Measurements from ENCODE around the gene PFN1. TPM values are rescaled to one million over a fixed set of nuclear protein-coding genes. Genes with fewer than 3 reads are reported as not detected.

The PFN1 gene
- total and polyA plus RNA-seq, 5 donors from 2014 or later, result 865 to 2,804 (median 2,129) TPM

- H3K27ac ChIP-seq (ENCODE audit: insufficient read depth, low read length, poor library complexity, severe bottlenecking), result no peak overlapping the region
- peaks cover 25% of the 10 kb centered on the region for H3K4me1 ChIP-seq (ENCODE audit: control insufficient read depth, insufficient read depth, low read length, poor library complexity, severe bottlenecking)
- Mint-ChIP-seq H3K4me1 (peaks cover 9 to 51% (median 28%) of the 10 kb centered on the region in 4 donors), H3K4me3 (peak overlapping the region in 3 of 4 donors; percentile 31 to 68 (median 46)), H3K36me3 (peaks cover 33% of the 10 kb centered on the region), H3K27ac (no peak overlapping the region), H3K9me3 (no peaks in the 10 kb centered on the region), H3K27me3 (no peaks in the 10 kb centered on the region)
- DNase-seq (no peak), ATAC-seq (ENCODE audit: low read depth in 2 of 2) (no peak)
- no peaks in the 10 kb centered on the region for H3K27me3 ChIP-seq (ENCODE audit: control insufficient read depth, insufficient read depth, low read length)
- H3K9me3 ChIP-seq (ENCODE audit: control insufficient read depth in 2 of 2, low read length in 2 of 2), result no peaks in the 10 kb centered on the region
- H3K4me3 ChIP-seq (ENCODE audit: low read depth, low read length), result no peak overlapping the region
- peaks cover 50% of the 10 kb centered on the region for H3K36me3 ChIP-seq (ENCODE audit: control insufficient read depth, insufficient read depth, low read length)
Observed at GRCh38 chr17:4982305-4982704, 34.0 kb upstream of the PFN1 start.

- ATAC-seq (ENCODE audit: low read depth in 2 of 2) (peak; percentile 80 to 84), DNase-seq (peak; percentile 30 to 84 (median 71))
- H3K9me3 ChIP-seq (ENCODE audit: control insufficient read depth in 2 of 2, low read length in 2 of 2), result no peaks in the 10 kb centered on the region
- Mint-ChIP-seq H3K4me3 (peak overlapping the region; percentile 15 to 61 (median 50)), H3K9me3 (no peaks in the 10 kb centered on the region), H3K27me3 (no peaks in the 10 kb centered on the region), H3K27ac (peak overlapping the region; percentile 75 to 95 (median 88)), H3K4me1 (peaks cover 9 to 39% (median 19%) of the 10 kb centered on the region in 4 donors), H3K36me3 (peaks cover 41% of the 10 kb centered on the region)
- no peak overlapping the region for H3K27ac ChIP-seq (ENCODE audit: insufficient read depth, low read length, poor library complexity, severe bottlenecking)
- H3K4me1 ChIP-seq (ENCODE audit: control insufficient read depth, insufficient read depth, low read length, poor library complexity, severe bottlenecking), result peaks cover 10% of the 10 kb centered on the region
- H3K4me3 ChIP-seq (ENCODE audit: low read depth, low read length), result peak overlapping the region; percentile 37
- H3K27me3 ChIP-seq (ENCODE audit: control insufficient read depth, insufficient read depth, low read length), result no peaks in the 10 kb centered on the region
- peaks cover 59% of the 10 kb centered on the region for H3K36me3 ChIP-seq (ENCODE audit: control insufficient read depth, insufficient read depth, low read length)
Observed at GRCh38 chr17:4980644-4981216, 32.4 kb upstream of the PFN1 start.

GRCh38 chr17:4978726-4979125, 30.4 kb upstream of the PFN1 start:
- peaks cover 4 to 38% (median 16%) of the 10 kb centered on the region in 4 donors for H3K4me1 Mint-ChIP-seq
- Histone ChIP-seq H3K27ac (ENCODE audit: insufficient read depth, low read length, poor library complexity, severe bottlenecking) (no peak overlapping the region), H3K9me3 (ENCODE audit: control insufficient read depth in 2 of 2, low read length in 2 of 2) (no peaks in the 10 kb centered on the region), H3K27me3 (ENCODE audit: control insufficient read depth, insufficient read depth, low read length) (no peaks in the 10 kb centered on the region), H3K36me3 (ENCODE audit: control insufficient read depth, insufficient read depth, low read length) (peaks cover 65% of the 10 kb centered on the region), H3K4me3 (ENCODE audit: low read depth, low read length) (no peak overlapping the region), H3K4me1 (ENCODE audit: control insufficient read depth, insufficient read depth, low read length, poor library complexity, severe bottlenecking) (peaks cover 9% of the 10 kb centered on the region)
- ATAC-seq (ENCODE audit: low read depth in 2 of 2) (no peak), DNase-seq (no peak)
- H3K4me3 Mint-ChIP-seq, result no peak overlapping the region
- H3K27ac Mint-ChIP-seq, result no peak overlapping the region
- peaks cover 51% of the 10 kb centered on the region for H3K36me3 Mint-ChIP-seq
- no peaks in the 10 kb centered on the region for H3K9me3 Mint-ChIP-seq
- H3K27me3 Mint-ChIP-seq, result no peaks in the 10 kb centered on the region

GRCh38 chr17:4974115-4974670, 25.9 kb upstream of the PFN1 start:
- H3K27me3 Mint-ChIP-seq, result no peaks in the 10 kb centered on the region
- peak overlapping the region in 2 of 3 donors; percentile 12 to 47 for H3K27ac Mint-ChIP-seq
- H3K4me3 Mint-ChIP-seq, result no peak overlapping the region
- Histone ChIP-seq H3K4me1 (ENCODE audit: control insufficient read depth, insufficient read depth, low read length, poor library complexity, severe bottlenecking) (peaks cover 8% of the 10 kb centered on the region), H3K4me3 (ENCODE audit: low read depth, low read length) (no peak overlapping the region), H3K36me3 (ENCODE audit: control insufficient read depth, insufficient read depth, low read length) (peaks cover 62% of the 10 kb centered on the region), H3K27me3 (ENCODE audit: control insufficient read depth, insufficient read depth, low read length) (no peaks in the 10 kb centered on the region), H3K27ac (ENCODE audit: insufficient read depth, low read length, poor library complexity, severe bottlenecking) (no peak overlapping the region), H3K9me3 (ENCODE audit: control insufficient read depth in 2 of 2, low read length in 2 of 2) (no peaks in the 10 kb centered on the region)
- no peaks in the 10 kb centered on the region for H3K9me3 Mint-ChIP-seq
- peaks cover 49% of the 10 kb centered on the region for H3K36me3 Mint-ChIP-seq
- no peak for DNase-seq
- H3K4me1 Mint-ChIP-seq, result peaks cover 0 to 15% (median 13%) of the 10 kb centered on the region in 4 donors
- ATAC-seq (ENCODE audit: low read depth in 2 of 2), result no peak

- H3K4me3 ChIP-seq (ENCODE audit: low read depth, low read length), result no peak overlapping the region
- Mint-ChIP-seq H3K36me3 (peaks cover 50% of the 10 kb centered on the region), H3K27me3 (no peaks in the 10 kb centered on the region), H3K4me1 (peaks cover 0 to 20% (median 16%) of the 10 kb centered on the region in 4 donors), H3K9me3 (no peaks in the 10 kb centered on the region), H3K27ac (peak overlapping the region in 1 of 3 donors; percentile 12), H3K4me3 (no peak overlapping the region)
- DNase-seq (no peak), ATAC-seq (ENCODE audit: low read depth in 2 of 2) (no peak)
- H3K27me3 ChIP-seq (ENCODE audit: control insufficient read depth, insufficient read depth, low read length), result no peaks in the 10 kb centered on the region
- peaks cover 15% of the 10 kb centered on the region for H3K4me1 ChIP-seq (ENCODE audit: control insufficient read depth, insufficient read depth, low read length, poor library complexity, severe bottlenecking)
- no peak overlapping the region for H3K27ac ChIP-seq (ENCODE audit: insufficient read depth, low read length, poor library complexity, severe bottlenecking)
- no peaks in the 10 kb centered on the region for H3K9me3 ChIP-seq (ENCODE audit: control insufficient read depth in 2 of 2, low read length in 2 of 2)
- peaks cover 56% of the 10 kb centered on the region for H3K36me3 ChIP-seq (ENCODE audit: control insufficient read depth, insufficient read depth, low read length)
Observed at GRCh38 chr17:4973256-4974114, 25.2 kb upstream of the PFN1 start.

- Mint-ChIP-seq H3K27me3 (no peaks in the 10 kb centered on the region), H3K4me3 (no peak overlapping the region), H3K27ac (peak overlapping the region in 1 of 3 donors; percentile 25), H3K9me3 (no peaks in the 10 kb centered on the region), H3K36me3 (peaks cover 48% of the 10 kb centered on the region), H3K4me1 (peaks cover 0 to 20% (median 16%) of the 10 kb centered on the region in 4 donors)
- peaks cover 48% of the 10 kb centered on the region for H3K36me3 ChIP-seq (ENCODE audit: control insufficient read depth, insufficient read depth, low read length)
- H3K9me3 ChIP-seq (ENCODE audit: control insufficient read depth in 2 of 2, low read length in 2 of 2), result no peaks in the 10 kb centered on the region
- no peak for DNase-seq
- no peaks in the 10 kb centered on the region for H3K27me3 ChIP-seq (ENCODE audit: control insufficient read depth, insufficient read depth, low read length)
- no peak overlapping the region for H3K4me3 ChIP-seq (ENCODE audit: low read depth, low read length)
- H3K27ac ChIP-seq (ENCODE audit: insufficient read depth, low read length, poor library complexity, severe bottlenecking), result no peak overlapping the region
- no peak for ATAC-seq (ENCODE audit: low read depth in 2 of 2)
- H3K4me1 ChIP-seq (ENCODE audit: control insufficient read depth, insufficient read depth, low read length, poor library complexity, severe bottlenecking), result peaks cover 21% of the 10 kb centered on the region
Observed at GRCh38 chr17:4972752-4973151, 24.4 kb upstream of the PFN1 start.

- Mint-ChIP-seq H3K27me3 (no peaks in the 10 kb centered on the region), H3K27ac (peak overlapping the region in 1 of 3 donors; percentile 25), H3K9me3 (no peaks in the 10 kb centered on the region), H3K36me3 (peaks cover 45% of the 10 kb centered on the region), H3K4me3 (no peak overlapping the region), H3K4me1 (peaks cover 0 to 20% (median 16%) of the 10 kb centered on the region in 4 donors)
- Histone ChIP-seq H3K9me3 (ENCODE audit: control insufficient read depth in 2 of 2, low read length in 2 of 2) (no peaks in the 10 kb centered on the region), H3K4me3 (ENCODE audit: low read depth, low read length) (no peak overlapping the region), H3K27ac (ENCODE audit: insufficient read depth, low read length, poor library complexity, severe bottlenecking) (no peak overlapping the region), H3K27me3 (ENCODE audit: control insufficient read depth, insufficient read depth, low read length) (no peaks in the 10 kb centered on the region), H3K4me1 (ENCODE audit: control insufficient read depth, insufficient read depth, low read length, poor library complexity, severe bottlenecking) (peaks cover 23% of the 10 kb centered on the region), H3K36me3 (ENCODE audit: control insufficient read depth, insufficient read depth, low read length) (peaks cover 44% of the 10 kb centered on the region)
- DNase-seq, result no peak
- no peak for ATAC-seq (ENCODE audit: low read depth in 2 of 2)
Observed at GRCh38 chr17:4972322-4972721, 24.0 kb upstream of the PFN1 start.

Data from CD4-positive, CD25-positive, alpha-beta regulatory T cell (primary cell).